Subcutaneous abdominal adipose tissue (tissue), 5 donors: ENCODE measurements around the gene NFILZ.

Source experiments
- H3K27ac ChIP-seq: one replicate; pipeline ENCODE4 v1.7.0; 2013; ENCODE audit warnings: low read depth, mild to moderate bottlenecking, inconsistent platforms, low read length, moderate library complexity
- H3K27me3 ChIP-seq, 5 donors: one replicate each; pipeline ENCODE4 v1.7.0; 2013; ENCODE audit warnings: low read length in 5 of 5, inconsistent platforms in 1 of 5; ENCODE audit not compliant: control insufficient read depth in 5 of 5, insufficient read depth in 4 of 5
- H3K36me3 ChIP-seq, 5 donors: one replicate each; pipeline ENCODE4 v1.7.0; 2013; ENCODE audit warnings: low read length in 5 of 5; ENCODE audit not compliant: control insufficient read depth in 5 of 5, insufficient read depth in 5 of 5
- H3K4me1 ChIP-seq, 5 donors: one replicate each; pipeline ENCODE4 v1.7.0; 2013; ENCODE audit warnings: low read length in 5 of 5, mild to moderate bottlenecking in 3 of 5, moderate library complexity in 1 of 5; ENCODE audit not compliant: control insufficient read depth in 5 of 5, insufficient read depth in 5 of 5
- H3K4me3 ChIP-seq, 5 donors: one replicate each; pipeline ENCODE4 v1.7.0; 2013; ENCODE audit warnings: low read length in 5 of 5, low read depth in 1 of 5
- H3K9ac ChIP-seq, 5 donors: one replicate each; pipeline ENCODE4 v1.7.0; 2013; ENCODE audit warnings: low read length in 5 of 5, mild to moderate bottlenecking in 4 of 5, moderate library complexity in 3 of 5
- H3K9me3 ChIP-seq, 5 donors: one replicate each; pipeline ENCODE4 v1.7.0; 2013; ENCODE audit warnings: low read length in 5 of 5; ENCODE audit not compliant: control insufficient read depth in 5 of 5
- donor health status: healthy.
- donor health status: healthy.
- donor health status: healthy.
- donor health status: healthy.
- donor health status: healthy.

Gene NFILZ

GRCh38 chr19:8659905-8660304, 29.5 kb downstream of the NFILZ start:
- Histone ChIP-seq H3K36me3 (no peaks in the 10 kb centered on the region), H3K9ac (no peak overlapping the region), H3K4me1 (peaks cover 0 to under 1% (median 0%) of the 10 kb centered on the region in 5 donors), H3K4me3 (no peak overlapping the region), H3K27ac (no peak overlapping the region), H3K9me3 (no peaks in the 10 kb centered on the region), H3K27me3 (peaks cover 7 to 41% (median 30%) of the 10 kb centered on the region in 5 donors)

DNA sequence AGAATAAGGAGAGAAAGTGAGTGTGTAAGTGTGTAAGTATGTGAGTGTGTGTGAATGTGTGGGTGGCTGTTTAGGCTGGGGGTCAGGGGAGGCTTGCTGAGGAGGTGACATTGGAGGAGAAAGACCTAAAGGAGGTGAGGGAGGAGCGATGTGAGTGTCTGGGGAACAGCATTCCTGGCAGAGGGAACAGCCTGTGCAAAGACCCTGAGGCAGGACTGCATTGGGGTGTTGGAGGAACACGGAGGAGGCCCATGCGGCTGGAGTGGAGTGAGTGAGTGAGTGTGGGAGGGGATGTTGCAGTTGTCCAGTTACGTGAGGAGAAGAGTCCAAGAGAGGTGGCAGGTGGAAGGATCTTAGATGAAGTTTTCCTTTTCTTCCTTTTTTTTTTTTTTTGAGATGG, 31.8 kb downstream of the NFILZ start:
- H3K9me3 ChIP-seq: peaks cover 0 to 3% (median 0%) of the 10 kb centered on the region in 5 donors
- no peak overlapping the region for H3K4me3 ChIP-seq
- peaks cover 4 to 36% (median 22%) of the 10 kb centered on the region in 5 donors for H3K27me3 ChIP-seq
- H3K36me3 ChIP-seq: no peaks in the 10 kb centered on the region
- H3K27ac ChIP-seq: no peak overlapping the region
- no peak overlapping the region for H3K9ac ChIP-seq
- no peaks in the 10 kb centered on the region for H3K4me1 ChIP-seq

DNA sequence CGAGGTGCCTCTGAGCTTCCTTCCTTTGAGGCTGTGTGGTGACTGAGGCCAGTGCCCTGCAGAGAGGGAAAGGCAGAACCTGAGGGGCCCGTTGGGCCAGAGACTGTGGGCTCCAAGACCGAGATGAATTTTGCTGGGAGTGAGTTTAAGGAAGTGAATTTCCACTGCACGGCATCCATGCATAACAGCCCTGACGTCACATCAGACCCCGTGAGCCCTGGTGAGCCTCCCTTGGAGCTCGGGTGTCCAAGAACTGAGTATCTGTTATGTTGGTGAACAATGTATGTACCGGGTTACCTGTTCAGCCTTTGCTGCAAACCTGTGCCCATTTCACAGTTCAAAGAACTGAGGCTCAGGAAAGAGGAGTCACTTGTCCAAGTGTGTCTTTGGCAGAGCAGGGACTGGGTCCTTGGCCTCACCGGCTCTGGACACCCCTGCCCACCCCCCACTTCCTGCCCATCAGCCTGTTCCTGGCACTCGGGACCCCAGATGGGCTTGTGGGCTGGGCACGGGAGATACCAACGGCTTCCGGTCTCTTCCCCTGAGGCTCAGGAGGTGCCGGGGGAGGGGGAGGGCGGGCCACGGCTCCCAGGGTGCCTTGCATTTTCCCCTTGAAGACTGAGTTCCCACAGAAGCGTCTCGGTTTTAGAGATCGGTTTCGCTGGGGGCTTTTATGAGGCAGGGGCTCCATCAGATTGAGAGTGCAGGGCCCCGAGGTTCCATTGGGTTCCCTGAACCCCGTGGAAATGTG, 33.7 kb downstream of the NFILZ start:
- H3K9me3 ChIP-seq: peaks cover 0 to 3% (median 0%) of the 10 kb centered on the region in 5 donors
- no peaks in the 10 kb centered on the region for H3K36me3 ChIP-seq
- H3K9ac ChIP-seq: no peak overlapping the region
- peaks cover 4 to 25% (median 16%) of the 10 kb centered on the region in 5 donors for H3K27me3 ChIP-seq
- H3K4me3 ChIP-seq: no peak overlapping the region
- H3K27ac ChIP-seq: no peak overlapping the region
- no peaks in the 10 kb centered on the region for H3K4me1 ChIP-seq

DNA sequence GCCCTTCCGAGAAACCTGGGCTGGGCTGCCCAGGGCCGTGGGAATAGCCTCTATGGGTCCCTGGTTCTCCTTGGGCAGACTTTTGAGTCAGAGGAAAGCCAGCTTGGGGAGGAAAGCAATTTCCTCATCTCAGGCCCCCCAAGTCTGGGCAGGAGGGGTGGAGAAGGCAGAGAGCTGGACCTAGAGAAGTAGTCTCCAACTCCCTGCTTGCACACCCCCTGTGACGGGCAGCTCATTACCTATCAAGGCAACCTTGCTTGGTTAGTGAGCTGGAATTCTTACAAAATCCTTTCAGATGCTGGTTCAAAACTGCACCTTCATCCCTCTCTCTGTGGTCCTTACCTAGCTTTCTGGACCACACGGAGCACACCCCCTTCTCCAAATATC, 34.2 kb downstream of the NFILZ start:
- Histone ChIP-seq H3K9me3 (peaks cover 0 to 3% (median 0%) of the 10 kb centered on the region in 5 donors), H3K4me3 (no peak overlapping the region), H3K27me3 (peaks cover 4 to 21% (median 14%) of the 10 kb centered on the region in 5 donors), H3K27ac (no peak overlapping the region), H3K4me1 (no peaks in the 10 kb centered on the region), H3K9ac (no peak overlapping the region), H3K36me3 (no peaks in the 10 kb centered on the region)

- H3K27ac ChIP-seq: no peak overlapping the region
- H3K4me1 ChIP-seq: no peaks in the 10 kb centered on the region
- peaks cover 4 to 17% (median 12%) of the 10 kb centered on the region in 5 donors for H3K27me3 ChIP-seq
- H3K36me3 ChIP-seq: no peaks in the 10 kb centered on the region
- no peak overlapping the region for H3K4me3 ChIP-seq
- no peak overlapping the region for H3K9ac ChIP-seq
- peaks cover 0 to 3% (median 0%) of the 10 kb centered on the region in 5 donors for H3K9me3 ChIP-seq
Measured at GRCh38 chr19:8665468-8666213, 35.2 kb downstream of the NFILZ start.

DNA sequence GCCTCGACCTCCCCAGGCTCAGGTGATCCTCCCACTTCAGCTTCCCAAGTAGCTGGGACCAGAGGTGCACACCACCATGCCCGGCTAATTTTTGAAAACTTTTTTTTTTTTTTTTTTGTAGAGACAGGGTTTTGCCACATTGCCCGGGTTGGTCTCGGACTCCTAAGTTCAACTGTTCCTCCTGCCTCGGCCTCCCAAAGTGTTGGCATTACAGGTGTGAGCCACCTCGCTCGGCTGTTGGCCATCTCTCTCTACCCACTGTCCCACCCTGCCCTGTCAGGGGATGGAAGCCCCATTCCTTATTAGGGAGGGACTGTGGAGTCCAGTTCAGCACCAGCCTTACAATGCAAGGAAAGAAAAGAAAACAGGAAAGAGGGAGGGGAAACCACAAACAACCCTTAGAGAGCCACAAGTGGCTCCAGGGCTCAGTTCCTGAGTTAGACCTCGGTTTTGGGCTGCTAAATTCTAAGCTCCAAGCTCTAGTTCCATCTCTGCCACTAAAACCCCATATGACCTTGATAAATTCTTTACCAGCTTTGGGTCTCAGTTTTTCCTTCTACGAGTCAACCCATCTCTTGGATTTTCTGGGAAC, 36.5 kb downstream of the NFILZ start:
- Histone ChIP-seq H3K9me3 (peaks cover 0 to 3% (median 0%) of the 10 kb centered on the region in 5 donors), H3K4me3 (no peak overlapping the region), H3K27ac (no peak overlapping the region), H3K9ac (no peak overlapping the region), H3K36me3 (no peaks in the 10 kb centered on the region), H3K4me1 (peaks cover 0 to 3% (median 0%) of the 10 kb centered on the region in 5 donors), H3K27me3 (peaks cover 4 to 17% (median 12%) of the 10 kb centered on the region in 5 donors)

GRCh38 chr19:8673276-8673891, 43.0 kb downstream of the NFILZ start:
- Histone ChIP-seq H3K27me3 (peaks cover 0 to 6% (median 0%) of the 10 kb centered on the region in 5 donors), H3K9ac (no peak overlapping the region), H3K36me3 (no peaks in the 10 kb centered on the region), H3K9me3 (peaks cover 0 to 1% (median 0%) of the 10 kb centered on the region in 5 donors), H3K4me3 (no peak overlapping the region), H3K27ac (no peak overlapping the region), H3K4me1 (peaks cover 0 to 3% (median 0%) of the 10 kb centered on the region in 5 donors)

GRCh38 chr19:8675066-8675465, 44.6 kb downstream of the NFILZ start:
- Histone ChIP-seq H3K4me3 (no peak overlapping the region), H3K9me3 (peaks cover 0 to 2% (median 0%) of the 10 kb centered on the region in 5 donors), H3K4me1 (peaks cover 0 to 3% (median 0%) of the 10 kb centered on the region in 5 donors), H3K27me3 (peaks cover 0 to 4% (median 0%) of the 10 kb centered on the region in 5 donors), H3K9ac (no peak overlapping the region), H3K27ac (no peak overlapping the region), H3K36me3 (no peaks in the 10 kb centered on the region)

GRCh38 chr19:8678244-8678807, 47.9 kb downstream of the NFILZ start:
- Histone ChIP-seq H3K4me1 (no peaks in the 10 kb centered on the region), H3K9me3 (peaks cover 0 to 12% (median 6%) of the 10 kb centered on the region in 5 donors), H3K36me3 (no peaks in the 10 kb centered on the region), H3K27me3 (peaks cover 0 to 3% (median 0%) of the 10 kb centered on the region in 5 donors), H3K9ac (no peak overlapping the region), H3K4me3 (no peak overlapping the region), H3K27ac (no peak overlapping the region)
